Neural cell (in vitro differentiated cells): ENCODE results near the gene IER3. TPM values are rescaled to one million over a fixed set of nuclear protein-coding genes. Genes with fewer than 3 reads are reported as not detected.

Source experiments
- H2AFZ ChIP-seq: fragments of 200-600, 300-800 bp; sonication (generic), shearing (Covaris generic); 2 replicates; pipeline ENCODE4 v1.6.0; 2014; ENCODE audit warnings: low read depth, mild to moderate bottlenecking, antibody characterized with exemption, low read length, moderate library complexity
- H3F3A ChIP-seq: fragments of 200-600 bp; shearing (Covaris generic); 2 replicates; pipeline ENCODE4 v1.6.1; 2016; ENCODE audit warnings: mild to moderate bottlenecking, moderate library complexity, mixed read lengths, antibody characterized with exemption, low read length; ENCODE audit not compliant: insufficient read depth, poor library complexity, severe bottlenecking
- H3K27ac ChIP-seq: fragments of 200-600, 300-800 bp; sonication (generic), shearing (Covaris generic); 2 replicates; pipeline ENCODE4 v1.5.1; 2014; ENCODE audit warnings: mild to moderate bottlenecking, low read length, moderate library complexity
- H3K27me3 ChIP-seq: fragments of 300-800, 200-600 bp; sonication (generic), shearing (Covaris generic); 2 replicates; pipeline ENCODE4 v1.6.0; 2014; ENCODE audit warnings: mild to moderate bottlenecking, low read depth, low read length, moderate library complexity; ENCODE audit not compliant: insufficient read depth
- H3K36me3 ChIP-seq: fragments of 300-800, 200-600 bp; sonication (generic), shearing (Covaris generic); 2 replicates; pipeline ENCODE4 v1.5.1; 2014; ENCODE audit warnings: mild to moderate bottlenecking, antibody characterized with exemption, low read length, moderate library complexity; ENCODE audit not compliant: insufficient read depth
- H3K4me2 ChIP-seq: fragments of 300-800, 200-600 bp; sonication (generic), shearing (Covaris generic); 2 replicates; pipeline ENCODE4 v1.6.0; 2014; ENCODE audit warnings: mild to moderate bottlenecking, low read length
- H3K4me3 ChIP-seq: fragments of 300-800, 200-600 bp; sonication (generic), shearing (Covaris generic); 2 replicates; pipeline ENCODE4 v1.5.1; 2014; ENCODE audit warnings: mild to moderate bottlenecking, low read length, moderate library complexity
- H3K79me2 ChIP-seq: fragments of 200-600 bp; shearing (Covaris generic); replicated peaks from 2 replicates; pipeline ENCODE4 v1.6.0; 2014; ENCODE audit warnings: mild to moderate bottlenecking, low read length, moderate library complexity; ENCODE audit not compliant: insufficient read depth
- H3K9ac ChIP-seq: fragments of 300-800, 200-600 bp; sonication (generic), shearing (Covaris generic); 2 replicates; pipeline ENCODE4 v1.6.1; 2016; ENCODE audit warnings: mild to moderate bottlenecking, low read length, mixed read lengths
- H3K9me2 ChIP-seq: fragments of 200-600 bp; shearing (Covaris generic); 2 replicates; pipeline ENCODE4 v1.6.1; 2016; ENCODE audit warnings: mild to moderate bottlenecking, low read length, mixed read lengths; ENCODE audit not compliant: insufficient read depth
- H3K9me3 ChIP-seq: fragments of 200-600, 300-800 bp; sonication (generic), shearing (Covaris generic); 2 replicates; pipeline ENCODE4 v1.6.1; 2016; ENCODE audit warnings: mild to moderate bottlenecking, mixed run types, low read length, moderate library complexity, mixed read lengths
- H4K20me1 ChIP-seq: fragments of 200-600 bp; shearing (Covaris generic); 2 replicates; pipeline ENCODE4 v1.6.1; 2016; ENCODE audit warnings: mild to moderate bottlenecking, mixed run types; ENCODE audit not compliant: insufficient read depth
- EP300 ChIP-seq: fragments of 450-650 bp; conservative IDR thresholded peaks from 2 replicates; pipeline ENCODE4 v1.6.1; 2014; ENCODE audit warnings: antibody characterized with exemption, mild to moderate bottlenecking, moderate library complexity; ENCODE audit not compliant: poor library complexity, severe bottlenecking
- EZH2 ChIP-seq: fragments of 200-600, 300-800 bp; shearing (Covaris generic), sonication (generic); IDR thresholded peaks from 2 replicates; pipeline ENCODE4 v1.6.1; 2014; ENCODE audit warnings: antibody characterized with exemption, low read length, borderline replicate concordance, mild to moderate bottlenecking; ENCODE audit not compliant: insufficient read depth, poor library complexity, severe bottlenecking
- MXI1 ChIP-seq: fragments of 450-650 bp; conservative IDR thresholded peaks from 2 replicates; pipeline ENCODE4 v1.6.1; 2014; ENCODE audit warnings: antibody characterized with exemption, mild to moderate bottlenecking; ENCODE audit not compliant: poor library complexity, severe bottlenecking
- POLR2AphosphoS5 ChIP-seq: IDR thresholded peaks from 2 replicates; pipeline ENCODE4 v1.6.1; 2012
- RAD21 ChIP-seq: fragments of 450-650 bp; conservative IDR thresholded peaks from 2 replicates; pipeline ENCODE4 v1.6.1; 2014; ENCODE audit warnings: antibody characterized with exemption, mild to moderate bottlenecking, moderate library complexity
- TAF1 ChIP-seq: IDR thresholded peaks from 2 replicates; pipeline ENCODE4 v1.6.1; 2012; ENCODE audit warnings: low read depth
- polyA plus RNA-seq: library from polyadenylated mRNA; depleted of rRNA; stranded (reverse); fragments of >200 nt; gene quantifications from 2 replicates; pipeline ENCODE4 v1.2.3, GENCODE V29; 2014
- TF ChIP-seq, protein P1 (sequence below): fragments of 450-650 bp; IDR thresholded peaks from 2 replicates; pipeline ENCODE4 v1.5.1; 2014; ENCODE audit warnings: antibody characterized with exemption, mild to moderate bottlenecking, moderate library complexity; ENCODE audit not compliant: poor library complexity, severe bottlenecking
- TF ChIP-seq, protein P2 (sequence below): IDR thresholded peaks from 2 replicates; pipeline ENCODE4 v1.6.1; 2012; ENCODE audit warnings: borderline replicate concordance

Gene IER3
- polyA plus RNA-seq, 1 donor from 2014 or later, result 3.0 TPM

DNA sequence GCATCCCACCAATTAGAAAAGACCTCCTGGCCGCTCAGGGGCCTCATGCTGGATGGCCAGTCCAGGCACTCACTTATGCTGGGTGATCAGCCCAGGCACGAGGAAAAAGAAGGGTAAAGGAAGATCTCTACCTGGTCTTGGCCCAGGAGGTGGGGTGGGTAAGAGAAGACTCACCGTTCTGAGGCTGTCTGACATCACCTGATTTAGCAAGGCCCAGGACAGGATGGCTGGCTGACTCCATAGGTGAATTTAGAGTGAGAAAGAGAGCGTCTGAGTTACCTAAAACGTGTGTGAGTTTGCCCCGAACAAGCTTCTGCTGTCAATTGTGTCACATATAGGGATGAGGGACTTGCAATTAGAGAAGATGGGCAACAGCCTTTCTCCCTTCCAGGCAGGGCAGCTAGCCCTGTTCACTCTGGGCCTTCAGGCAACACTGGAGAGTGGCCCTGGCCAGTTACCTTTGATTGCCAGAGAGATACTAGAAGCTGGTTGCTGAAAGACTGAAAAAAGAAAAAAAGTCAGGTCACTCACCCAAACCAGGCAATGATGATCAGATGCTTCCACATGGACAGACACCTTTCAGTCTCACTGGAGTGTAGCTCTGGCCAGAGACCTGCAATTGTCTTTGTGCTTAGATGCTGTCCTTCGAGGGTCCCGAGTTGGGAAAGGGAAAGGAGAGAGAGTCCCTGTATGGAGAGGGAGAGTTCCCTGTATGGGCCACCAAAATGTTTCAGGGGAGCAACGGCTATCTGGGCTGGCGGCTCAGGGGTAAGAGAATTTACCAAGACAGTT lies 35.7 kb upstream of the IER3 start:
- no peak overlapping the region for H3K4me3 ChIP-seq
- H3K27ac ChIP-seq, result no peak overlapping the region
- no peaks in the 10 kb centered on the region for H3F3A ChIP-seq
- no peaks in the 10 kb centered on the region for H3K27me3 ChIP-seq
- H2AFZ ChIP-seq, result no peak overlapping the region
- H4K20me1 ChIP-seq, result no peaks in the 10 kb centered on the region
- H3K9ac ChIP-seq, result no peak overlapping the region
- H3K4me2 ChIP-seq, result no peak overlapping the region
- no peaks in the 10 kb centered on the region for H3K36me3 ChIP-seq
- no peaks in the 10 kb centered on the region for H3K9me2 ChIP-seq
- TF ChIP-seq EP300 (no peak), POLR2AphosphoS5 (no peak), TAF1 (no peak), MXI1 (no peak), EZH2 (no peak), RAD21 (no peak)
- TF ChIP-seq, protein P1, sequence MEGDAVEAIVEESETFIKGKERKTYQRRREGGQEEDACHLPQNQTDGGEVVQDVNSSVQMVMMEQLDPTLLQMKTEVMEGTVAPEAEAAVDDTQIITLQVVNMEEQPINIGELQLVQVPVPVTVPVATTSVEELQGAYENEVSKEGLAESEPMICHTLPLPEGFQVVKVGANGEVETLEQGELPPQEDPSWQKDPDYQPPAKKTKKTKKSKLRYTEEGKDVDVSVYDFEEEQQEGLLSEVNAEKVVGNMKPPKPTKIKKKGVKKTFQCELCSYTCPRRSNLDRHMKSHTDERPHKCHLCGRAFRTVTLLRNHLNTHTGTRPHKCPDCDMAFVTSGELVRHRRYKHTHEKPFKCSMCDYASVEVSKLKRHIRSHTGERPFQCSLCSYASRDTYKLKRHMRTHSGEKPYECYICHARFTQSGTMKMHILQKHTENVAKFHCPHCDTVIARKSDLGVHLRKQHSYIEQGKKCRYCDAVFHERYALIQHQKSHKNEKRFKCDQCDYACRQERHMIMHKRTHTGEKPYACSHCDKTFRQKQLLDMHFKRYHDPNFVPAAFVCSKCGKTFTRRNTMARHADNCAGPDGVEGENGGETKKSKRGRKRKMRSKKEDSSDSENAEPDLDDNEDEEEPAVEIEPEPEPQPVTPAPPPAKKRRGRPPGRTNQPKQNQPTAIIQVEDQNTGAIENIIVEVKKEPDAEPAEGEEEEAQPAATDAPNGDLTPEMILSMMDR, result no peak
- TF ChIP-seq, protein P2, sequence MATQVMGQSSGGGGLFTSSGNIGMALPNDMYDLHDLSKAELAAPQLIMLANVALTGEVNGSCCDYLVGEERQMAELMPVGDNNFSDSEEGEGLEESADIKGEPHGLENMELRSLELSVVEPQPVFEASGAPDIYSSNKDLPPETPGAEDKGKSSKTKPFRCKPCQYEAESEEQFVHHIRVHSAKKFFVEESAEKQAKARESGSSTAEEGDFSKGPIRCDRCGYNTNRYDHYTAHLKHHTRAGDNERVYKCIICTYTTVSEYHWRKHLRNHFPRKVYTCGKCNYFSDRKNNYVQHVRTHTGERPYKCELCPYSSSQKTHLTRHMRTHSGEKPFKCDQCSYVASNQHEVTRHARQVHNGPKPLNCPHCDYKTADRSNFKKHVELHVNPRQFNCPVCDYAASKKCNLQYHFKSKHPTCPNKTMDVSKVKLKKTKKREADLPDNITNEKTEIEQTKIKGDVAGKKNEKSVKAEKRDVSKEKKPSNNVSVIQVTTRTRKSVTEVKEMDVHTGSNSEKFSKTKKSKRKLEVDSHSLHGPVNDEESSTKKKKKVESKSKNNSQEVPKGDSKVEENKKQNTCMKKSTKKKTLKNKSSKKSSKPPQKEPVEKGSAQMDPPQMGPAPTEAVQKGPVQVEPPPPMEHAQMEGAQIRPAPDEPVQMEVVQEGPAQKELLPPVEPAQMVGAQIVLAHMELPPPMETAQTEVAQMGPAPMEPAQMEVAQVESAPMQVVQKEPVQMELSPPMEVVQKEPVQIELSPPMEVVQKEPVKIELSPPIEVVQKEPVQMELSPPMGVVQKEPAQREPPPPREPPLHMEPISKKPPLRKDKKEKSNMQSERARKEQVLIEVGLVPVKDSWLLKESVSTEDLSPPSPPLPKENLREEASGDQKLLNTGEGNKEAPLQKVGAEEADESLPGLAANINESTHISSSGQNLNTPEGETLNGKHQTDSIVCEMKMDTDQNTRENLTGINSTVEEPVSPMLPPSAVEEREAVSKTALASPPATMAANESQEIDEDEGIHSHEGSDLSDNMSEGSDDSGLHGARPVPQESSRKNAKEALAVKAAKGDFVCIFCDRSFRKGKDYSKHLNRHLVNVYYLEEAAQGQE, result no peak
- no peaks in the 10 kb centered on the region for H3K9me3 ChIP-seq
- H3K79me2 ChIP-seq, result no peaks in the 10 kb centered on the region

DNA sequence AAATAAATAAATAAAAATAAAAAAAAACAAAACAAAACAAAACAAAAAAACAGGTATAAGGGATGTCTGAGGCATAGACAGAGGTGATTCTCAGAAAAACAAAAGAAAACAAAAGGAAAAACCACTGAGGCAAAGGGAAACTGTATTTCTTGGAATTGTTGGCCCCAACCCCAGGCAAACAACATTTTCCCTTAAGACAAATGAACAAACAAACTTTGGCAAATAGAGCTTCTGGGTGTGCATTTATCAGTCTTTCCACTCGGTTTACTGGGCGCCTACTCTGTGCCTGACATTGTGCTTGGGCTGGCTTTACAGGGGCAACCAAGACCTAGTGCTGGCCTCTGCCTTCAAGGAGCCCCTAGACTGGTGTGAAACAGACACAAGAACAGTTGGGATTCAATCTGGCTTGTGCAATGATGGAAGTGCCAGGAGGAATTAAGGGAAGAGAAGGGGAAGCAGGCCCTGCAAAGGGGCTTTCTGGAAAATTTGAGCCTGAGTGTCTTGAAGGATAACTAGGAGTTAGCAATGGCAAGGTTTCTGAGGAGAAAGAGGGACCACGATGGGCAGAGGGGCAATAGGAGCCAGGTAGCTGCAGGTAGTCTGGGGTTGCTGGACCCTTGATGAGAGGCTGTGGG lies 33.8 kb upstream of the IER3 start:
- TF ChIP-seq, protein P2, result no peak
- no peak for TF ChIP-seq RAD21
- Histone ChIP-seq H3K4me2 (no peak overlapping the region), H3K9ac (no peak overlapping the region), H4K20me1 (no peaks in the 10 kb centered on the region), H3K4me3 (no peak overlapping the region), H3K27me3 (no peaks in the 10 kb centered on the region), H3K27ac (no peak overlapping the region), H3K36me3 (no peaks in the 10 kb centered on the region), H3K9me3 (no peaks in the 10 kb centered on the region), H2AFZ (no peak overlapping the region), H3F3A (no peaks in the 10 kb centered on the region), H3K79me2 (no peaks in the 10 kb centered on the region), H3K9me2 (no peaks in the 10 kb centered on the region)
